Central memory CD4-positive, alpha-beta T cell (primary cell): Measurements from ENCODE around the gene CELF2.
A peak's percentile ranks its signal among the peaks of the same experiment; 100 is the strongest.

Experiments
- DNase-seq: peaks from one replicate; pipeline ENCODE4 v3.0.0; 2022

CELF2 gene

DNA sequence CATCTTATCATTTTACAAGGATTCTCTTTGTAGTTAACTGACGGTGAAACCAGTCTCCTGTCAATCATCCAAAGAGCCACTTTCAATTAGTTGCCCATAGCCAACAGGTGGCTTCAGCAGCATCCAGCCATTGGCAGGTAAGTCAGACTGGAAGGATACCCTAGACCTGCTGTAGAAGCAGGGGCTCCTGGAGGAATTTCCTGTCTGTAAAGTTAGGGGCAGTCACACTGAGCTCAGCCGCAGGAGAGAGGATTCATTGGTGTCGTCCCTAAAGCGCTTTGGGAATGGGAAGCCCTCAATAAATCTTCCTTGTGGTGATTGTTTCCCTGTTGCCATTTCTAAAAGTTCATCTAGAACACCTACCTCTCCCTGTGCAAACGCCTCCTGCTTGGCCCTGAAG lies 140.4 kb downstream of the CELF2 start:
- DNase-seq, result no peak

DNA sequence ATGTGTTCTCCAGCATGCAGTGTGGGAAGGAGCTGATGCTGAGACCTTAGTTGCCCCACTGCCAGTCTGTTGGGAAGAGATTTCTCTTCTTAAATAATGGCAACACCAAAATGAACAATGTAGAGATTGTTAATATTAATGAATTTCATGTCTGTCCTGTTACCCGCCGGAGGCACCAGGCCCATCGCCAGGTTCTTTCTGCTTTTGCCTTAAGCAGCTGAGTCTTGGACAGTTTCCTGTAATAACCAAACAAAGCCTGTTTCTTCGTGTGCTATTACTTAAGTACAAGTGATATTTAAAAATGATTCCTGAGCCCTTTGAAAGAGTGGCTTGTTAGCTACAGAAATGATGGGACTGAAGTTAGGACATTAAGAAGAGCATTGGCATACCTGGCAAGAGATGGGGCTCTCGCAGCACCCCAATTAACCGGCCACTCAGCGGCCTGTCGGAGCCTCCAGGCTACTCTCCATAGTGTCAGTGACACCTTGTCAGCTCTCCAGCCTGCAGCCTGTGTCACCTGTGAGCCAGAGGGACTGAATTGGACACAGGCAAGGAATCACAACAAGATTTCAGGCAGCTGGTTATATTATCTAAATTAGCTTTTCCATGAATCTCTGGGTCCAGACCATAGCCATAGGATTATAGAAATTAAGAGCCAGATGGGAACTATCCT lies 142.0 kb downstream of the CELF2 start:
- DNase-seq, result no peak

DNA sequence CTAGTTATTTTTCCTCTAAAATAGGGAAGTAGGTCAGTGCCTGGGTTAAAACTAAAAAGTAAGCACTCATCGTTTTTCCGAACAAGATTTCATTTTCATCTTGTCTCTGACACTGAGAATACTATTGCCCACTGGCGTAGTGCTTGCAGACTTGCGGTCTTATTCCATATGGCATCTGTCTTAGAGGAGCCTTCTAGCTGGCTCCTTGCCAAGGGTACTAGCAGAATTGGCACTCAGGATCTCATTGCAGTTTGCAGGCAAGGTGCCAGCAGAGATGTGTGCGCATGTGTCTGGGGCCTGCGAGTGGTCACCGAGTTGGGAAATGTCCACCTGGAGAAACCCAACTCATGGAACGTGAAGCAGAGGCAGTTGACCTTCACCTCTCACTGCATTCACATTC lies 143.4 kb downstream of the CELF2 start:
- no peak for DNase-seq

DNA sequence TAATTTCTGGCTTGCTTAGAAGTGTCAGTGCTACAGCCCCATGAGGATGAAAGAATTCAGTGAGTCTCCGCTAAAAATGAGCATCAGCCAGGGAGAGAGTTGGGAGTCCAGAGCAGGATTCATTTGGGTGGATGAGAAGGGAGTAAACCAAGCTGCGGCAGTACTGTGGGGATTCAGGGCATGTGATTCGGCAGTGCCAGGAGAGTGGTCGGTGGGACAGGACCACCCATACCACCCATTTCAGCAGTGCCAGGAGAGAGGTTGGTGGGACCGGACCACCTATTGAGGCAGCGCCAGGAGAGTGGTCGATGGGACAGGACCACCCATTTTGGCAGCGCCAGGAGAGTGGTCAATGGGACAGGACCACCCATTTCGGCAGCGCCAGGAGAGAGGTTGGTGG lies 144.2 kb downstream of the CELF2 start:
- DNase-seq, result no peak

DNA sequence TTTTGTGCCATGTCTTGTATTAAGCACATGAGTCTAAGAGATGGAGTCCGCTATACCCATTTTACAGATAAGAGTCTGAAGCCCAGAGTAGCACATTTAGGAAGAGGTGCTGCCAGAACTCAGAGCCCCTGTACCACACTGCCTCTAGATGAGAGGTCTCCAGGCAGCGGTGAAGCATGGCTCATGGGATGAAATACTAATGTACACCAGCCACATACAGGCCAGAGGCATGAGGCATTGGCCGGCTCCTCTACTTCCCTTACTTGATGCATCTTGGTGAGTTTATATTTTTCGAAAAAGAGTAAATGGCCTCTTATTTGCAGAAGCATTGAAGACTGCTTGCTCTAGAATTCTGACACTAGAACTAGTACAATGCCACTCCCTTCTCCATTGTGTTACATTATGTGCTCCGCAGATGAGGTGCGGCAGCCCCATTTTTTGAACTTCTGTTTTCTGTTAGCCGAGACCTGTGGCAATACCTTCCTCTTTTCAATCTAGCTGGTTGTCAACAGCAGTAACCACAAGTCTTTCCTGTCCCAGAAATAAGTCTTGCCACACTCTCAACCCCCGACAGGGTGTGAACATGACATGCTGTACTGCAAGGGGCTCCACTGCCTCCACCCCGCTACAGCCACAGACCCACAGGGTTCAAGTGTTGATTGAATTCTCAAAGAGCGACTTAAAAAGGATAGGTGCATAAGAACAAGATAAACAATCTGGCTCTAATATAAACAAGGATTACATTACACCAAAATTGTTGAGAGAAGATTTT lies 145.3 kb downstream of the CELF2 start:
- DNase-seq, result peak; percentile 91

DNA sequence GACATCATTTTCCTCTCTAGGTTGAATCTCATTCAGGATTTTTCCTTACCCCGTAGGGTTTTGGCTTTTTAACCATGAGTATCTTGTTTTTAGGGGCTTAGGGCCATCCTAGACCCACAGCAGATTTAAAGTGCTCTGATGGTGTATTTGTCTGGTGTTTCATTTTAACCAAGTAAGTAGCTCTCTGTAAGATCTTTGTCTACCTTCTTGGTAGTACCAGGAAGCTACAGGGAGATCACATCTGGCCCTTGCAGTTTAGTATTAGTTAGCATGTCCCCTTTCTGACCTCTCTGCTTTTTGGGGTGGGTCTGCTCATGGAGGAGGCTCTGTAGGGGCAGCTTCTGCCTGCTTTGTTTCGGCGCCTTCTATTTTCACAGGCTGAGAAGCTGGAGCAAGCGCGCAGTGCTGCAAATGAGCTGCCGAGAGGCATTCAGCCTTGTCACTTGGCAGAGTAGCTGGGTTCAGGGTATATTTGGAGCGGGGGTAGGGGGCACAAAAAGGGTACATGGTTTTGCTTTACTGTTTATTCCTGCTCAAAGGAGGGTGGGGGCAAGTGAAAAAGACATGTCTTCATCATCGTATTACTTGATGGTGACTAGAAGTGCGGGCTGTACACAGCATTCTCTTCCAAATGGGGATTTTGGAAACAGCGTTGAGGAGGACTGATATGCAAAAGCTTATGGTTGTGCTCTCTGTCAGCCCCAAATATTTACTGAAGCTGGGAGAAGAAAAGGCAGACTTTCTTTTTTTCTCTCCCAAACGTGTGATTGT lies 146.3 kb downstream of the CELF2 start:
- no peak for DNase-seq

DNA sequence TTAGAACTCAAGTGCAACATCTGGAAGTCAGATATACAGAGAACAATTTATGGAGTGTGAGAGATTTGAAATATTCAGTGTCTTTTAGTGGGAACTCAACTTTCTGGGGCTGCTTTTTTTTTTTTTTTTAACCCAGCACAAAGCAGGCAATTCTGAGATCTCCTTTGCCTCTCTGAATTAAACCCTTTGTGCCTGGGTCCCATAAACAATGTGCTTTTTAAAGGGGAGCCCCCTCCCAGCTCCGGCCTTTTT lies 146.8 kb downstream of the CELF2 start:
- no peak for DNase-seq

DNA sequence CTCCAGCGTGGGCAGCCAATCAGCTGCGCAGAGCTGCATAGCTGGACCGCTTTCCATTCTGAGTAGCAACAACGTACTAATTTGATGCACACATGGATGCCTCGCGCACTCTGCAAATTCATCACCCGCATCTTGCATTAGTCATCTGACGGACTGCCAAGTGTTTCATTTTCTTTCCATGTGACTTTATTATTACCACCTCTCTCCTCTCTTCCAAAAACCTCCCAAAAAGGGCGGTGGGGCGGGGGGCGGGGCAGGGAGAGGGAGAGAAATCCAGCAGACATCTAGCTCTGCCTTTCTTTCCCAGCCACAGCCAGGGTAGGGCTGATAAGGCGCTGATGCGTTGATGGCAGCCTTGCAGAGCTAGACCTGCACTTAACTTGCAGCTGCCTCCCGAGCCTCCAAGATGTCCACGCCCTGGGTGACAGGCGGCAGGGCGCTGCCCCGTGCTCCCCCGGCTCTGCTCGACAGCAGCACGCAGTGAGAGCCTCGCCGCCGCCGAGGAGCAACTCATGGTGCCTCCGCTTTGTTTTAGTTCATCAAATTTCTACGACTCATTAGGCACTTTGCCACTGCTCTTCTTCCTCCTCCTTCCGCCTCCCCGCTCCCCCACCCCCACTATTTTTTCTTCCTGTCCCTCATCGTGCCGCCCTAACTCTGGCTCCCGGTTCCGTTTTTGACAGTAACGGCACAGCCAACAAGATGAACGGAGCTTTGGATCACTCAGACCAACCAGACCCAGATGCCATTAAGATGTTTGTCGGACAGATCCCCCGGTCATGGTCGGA lies 147.3 kb downstream of the CELF2 start:
- peak; percentile 64 for DNase-seq

DNA sequence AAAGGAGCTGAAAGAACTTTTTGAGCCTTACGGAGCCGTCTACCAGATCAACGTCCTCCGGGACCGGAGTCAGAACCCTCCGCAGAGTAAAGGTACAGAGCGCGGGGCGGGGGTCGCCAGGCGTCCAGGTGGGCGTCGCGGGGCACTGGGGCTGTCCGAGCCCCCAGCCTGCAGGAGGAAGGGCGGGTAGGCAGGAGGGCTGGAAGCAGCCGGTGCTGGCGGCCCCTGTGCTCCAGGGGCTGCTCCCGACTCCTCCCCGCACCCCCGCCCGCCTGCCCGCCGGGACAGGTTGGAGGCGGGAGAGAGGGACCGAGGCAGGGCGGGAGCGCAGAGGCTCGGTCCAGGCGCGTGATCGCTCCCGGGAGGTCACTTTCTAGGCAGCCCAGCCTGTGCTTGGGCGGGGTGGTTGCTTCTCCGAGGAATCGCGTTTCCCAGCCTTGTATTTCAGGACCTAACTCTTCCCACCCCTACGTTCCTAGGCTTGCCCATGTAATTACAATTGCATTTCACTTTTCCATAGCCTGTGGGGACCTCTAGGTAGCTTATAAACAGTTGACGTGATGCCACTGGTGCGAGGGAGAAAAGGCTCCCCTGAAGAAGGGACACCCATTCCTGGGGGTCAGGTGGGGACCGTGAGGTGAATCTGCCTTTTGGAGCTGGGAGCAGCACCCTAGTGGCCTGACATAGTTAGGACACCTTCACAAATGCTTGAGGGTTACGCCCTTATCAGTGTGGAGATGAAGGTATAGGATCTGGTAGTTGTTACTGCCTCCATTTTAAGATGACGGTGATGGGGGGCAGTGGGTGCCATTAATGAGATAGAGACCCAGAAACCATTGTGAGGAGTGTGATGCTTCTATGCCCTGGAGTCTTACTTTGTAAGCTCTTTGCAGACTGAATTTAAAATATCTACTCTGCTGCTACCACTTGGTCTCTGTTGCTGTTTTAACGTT lies 148.2 kb downstream of the CELF2 start:
- DNase-seq, result peak; percentile 86

DNA sequence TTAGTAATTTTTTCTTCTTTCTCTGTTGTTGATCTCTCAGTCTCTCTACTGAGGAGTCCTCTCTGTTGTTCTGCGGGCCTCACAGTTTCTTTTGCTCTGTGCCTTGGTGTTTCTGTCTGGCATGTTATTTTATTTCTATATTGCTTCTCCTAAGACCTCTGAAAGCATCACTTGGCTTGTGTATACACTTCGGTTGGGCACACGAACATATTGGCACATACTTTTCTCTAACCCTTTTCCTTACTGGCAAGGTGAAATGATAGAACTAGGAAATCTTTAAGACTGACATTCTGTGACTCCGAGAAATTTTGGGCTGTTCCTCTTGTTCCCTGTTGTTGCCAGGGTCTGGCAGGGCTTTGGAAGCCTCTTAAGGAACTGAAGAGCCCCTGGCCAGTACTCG lies 148.9 kb downstream of the CELF2 start:
- no peak for DNase-seq

DNA sequence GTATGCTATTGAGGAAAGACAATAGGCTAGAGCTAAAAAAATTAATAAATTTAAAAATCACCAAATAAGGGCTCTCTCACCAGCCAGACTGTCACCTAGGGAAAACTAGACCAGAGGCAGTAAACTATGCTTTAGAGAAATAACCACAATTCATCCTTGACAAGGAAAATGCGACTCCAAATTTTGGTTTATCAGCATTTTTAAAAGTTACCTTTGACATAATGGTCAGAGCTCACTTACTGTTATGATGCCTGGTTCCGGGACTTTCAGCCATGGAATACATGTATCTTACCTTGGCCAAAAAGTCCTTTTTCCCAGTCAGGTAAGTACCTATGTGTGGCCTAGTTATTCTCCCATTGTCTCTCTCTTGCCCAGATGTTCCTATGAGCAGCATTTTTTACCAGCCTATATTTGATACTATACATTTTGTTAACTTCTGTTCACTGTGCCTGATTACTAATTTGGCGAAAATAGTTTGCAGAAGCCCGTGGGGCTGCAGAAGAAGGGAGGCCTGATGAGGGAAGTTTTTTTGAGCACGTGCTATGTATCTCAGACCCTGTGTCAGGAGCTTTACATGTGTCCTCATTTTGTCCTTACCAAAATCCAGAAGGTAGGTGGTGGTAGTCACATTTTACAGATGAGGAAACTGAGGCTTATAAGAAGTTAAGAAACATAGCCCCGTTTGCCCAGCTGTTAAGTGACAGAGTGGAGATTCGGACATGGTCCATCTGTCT lies 149.7 kb downstream of the CELF2 start:
- no peak for DNase-seq

DNA sequence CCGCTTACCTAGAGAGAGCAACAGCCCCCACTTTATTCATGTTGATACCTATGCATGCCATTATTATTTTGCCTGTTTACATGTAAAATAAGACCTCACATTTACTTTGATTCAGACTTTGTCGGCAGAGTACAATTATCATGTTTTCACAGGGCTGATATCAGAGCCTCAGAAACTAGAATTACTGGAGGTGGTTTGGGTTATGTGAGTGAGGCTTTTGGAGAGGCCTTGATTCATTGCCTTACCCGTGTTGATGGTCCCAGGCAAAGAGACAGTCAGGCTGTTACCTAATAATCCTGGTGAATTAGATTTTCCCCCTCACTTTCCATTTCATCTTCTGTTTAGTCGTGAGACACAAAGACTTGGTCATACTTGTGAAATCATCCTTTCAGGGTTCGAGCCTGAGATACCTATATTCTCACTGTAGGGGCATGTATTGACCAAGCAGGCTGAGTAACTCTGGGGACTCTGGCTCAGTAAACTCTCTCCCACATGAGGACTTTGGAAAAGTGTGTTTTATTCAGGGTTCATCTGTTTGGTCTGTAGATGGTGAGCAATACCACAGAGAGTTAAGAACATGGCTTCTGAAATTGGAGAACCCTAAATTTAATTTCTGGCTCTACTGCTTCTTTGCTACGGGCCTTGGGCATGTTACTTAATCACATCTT lies 150.9 kb downstream of the CELF2 start:
- no peak for DNase-seq

DNA sequence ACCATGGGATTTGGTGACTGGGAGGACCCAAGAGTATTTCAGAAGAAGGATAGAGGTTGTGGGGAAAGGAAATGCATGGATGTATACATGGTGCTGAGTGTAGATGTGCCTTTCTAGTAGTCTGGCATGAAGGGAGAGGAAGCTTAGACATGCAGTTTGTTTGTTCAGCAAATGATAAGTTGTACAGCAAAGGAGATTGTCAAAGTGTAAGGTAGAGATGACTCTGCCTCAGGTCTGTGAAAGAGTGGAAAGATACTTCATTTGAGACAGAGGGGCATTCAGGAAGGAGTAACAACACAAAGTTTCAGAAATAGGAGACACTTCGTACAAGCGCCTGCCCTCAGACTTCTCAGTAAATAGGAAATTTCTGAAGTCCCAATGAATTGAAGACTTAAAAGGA lies 152.3 kb downstream of the CELF2 start:
- no peak for DNase-seq

DNA sequence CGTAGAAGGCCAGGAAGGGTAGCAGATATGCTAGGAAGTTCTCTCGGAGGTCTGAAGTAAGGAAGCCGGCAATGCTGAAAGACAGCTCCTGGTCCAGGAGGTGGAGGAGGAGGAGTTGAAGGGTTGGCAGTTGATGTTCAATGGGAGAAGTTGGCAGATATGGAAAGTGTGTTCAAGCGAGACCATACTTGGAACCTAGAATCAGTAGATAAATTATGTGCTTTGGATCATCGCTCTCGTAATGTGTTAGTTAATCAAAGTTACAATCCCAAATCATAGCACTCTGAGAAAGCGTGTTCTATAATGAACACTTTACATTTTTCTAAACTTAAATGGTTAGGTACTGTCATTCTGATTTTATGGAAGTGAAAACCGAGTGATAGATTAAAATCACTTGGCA lies 152.9 kb downstream of the CELF2 start:
- no peak for DNase-seq

DNA sequence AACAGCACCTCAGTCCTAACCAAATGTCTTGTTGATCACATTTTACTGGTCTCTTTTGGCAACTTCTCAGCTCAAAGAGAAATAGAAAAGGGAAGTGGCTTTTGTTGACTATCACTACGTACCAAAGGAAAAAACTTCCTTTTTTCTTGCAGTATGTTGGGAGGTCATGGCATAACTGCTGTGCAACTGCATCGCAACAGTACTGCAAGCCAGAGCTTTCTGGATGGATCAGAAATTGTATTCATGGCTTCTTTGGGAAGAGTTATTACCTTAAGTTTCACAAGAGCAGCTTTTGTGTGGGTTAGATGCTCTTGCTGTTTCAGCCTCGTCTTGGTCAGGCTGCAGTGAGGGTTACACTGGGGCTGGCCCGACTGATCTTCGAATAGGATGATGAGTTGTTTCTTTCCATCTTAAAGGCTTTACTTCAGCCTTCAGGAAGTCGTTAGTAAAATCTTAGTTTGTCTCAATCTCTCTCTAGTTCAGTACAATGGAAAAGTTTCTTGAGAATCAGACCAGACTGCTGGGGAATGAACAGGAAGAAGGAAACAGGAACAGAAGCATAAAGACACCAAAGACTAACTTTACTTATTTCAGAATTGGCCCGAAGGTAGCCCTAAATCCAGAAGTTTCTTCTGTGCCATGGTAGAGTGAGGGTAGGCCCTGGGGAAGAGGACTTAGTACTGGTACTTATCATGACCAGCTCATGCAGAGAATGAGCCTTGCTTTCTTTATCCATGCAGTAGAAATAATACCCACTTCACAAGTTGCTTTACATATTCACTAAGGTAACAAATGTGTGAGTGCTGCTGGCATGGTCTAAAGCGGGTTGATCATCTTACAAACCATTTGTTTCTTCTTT lies 153.6 kb downstream of the CELF2 start:
- no peak for DNase-seq

DNA sequence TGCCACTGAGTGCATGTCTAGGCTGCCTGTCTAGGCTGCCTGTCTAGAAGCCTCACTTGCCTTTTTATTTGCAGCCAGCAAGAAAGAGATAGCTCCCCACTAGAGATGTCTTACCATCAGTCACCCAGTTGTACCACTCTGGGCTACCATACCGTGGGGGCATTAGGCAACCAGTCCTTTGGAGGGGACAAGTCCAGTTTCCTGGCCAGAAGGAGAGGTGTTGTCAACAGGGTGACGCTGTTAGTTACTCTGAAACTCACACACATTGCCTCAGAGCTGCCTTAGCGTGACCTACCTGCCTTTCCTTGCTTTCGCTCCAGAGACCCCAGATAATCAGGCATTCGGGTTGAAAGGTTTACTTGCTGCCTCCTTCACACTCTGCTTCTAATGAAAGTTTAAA lies 155.4 kb downstream of the CELF2 start:
- DNase-seq, result no peak

DNA sequence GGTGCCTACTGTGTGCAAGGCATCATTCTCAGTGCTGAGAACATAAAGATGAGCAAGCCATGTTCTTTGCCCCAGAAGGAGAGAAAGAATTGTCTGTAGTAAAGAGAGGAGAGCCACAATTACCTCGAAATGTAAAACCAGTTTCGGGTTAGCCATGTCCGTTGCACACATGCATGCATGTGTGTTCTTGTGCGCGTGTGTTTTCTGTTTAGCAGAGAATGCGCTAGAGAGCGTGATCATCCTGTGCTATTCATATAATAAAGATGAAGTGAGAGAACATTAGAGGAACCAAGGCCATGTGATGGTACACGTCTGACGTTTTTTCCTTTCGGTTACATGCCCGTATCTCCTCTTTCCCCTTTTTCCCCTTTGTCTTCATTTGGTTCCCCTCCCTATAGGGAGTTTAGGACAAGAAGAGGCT lies 158.2 kb downstream of the CELF2 start:
- peak; percentile 29 for DNase-seq

DNA sequence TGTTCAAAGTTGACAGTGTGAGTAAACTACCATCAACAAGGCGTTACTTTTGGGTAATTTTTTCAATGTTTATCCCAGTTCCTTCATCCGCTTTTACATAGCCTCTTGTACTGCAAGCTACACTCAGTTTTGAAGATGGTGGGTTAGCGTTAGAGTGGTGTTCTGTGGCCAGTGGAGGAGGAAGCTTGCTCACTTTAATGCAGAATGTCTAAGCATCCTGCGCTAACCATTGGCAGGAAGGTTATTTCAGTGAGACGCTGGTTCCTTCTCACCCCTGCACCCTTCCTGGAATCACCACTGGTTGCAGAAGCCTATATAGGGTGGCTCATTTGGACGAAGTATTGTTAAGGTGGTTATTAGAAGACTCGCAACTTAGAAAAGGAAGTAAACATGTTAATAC lies 159.1 kb downstream of the CELF2 start:
- peak; percentile 32 for DNase-seq

DNA sequence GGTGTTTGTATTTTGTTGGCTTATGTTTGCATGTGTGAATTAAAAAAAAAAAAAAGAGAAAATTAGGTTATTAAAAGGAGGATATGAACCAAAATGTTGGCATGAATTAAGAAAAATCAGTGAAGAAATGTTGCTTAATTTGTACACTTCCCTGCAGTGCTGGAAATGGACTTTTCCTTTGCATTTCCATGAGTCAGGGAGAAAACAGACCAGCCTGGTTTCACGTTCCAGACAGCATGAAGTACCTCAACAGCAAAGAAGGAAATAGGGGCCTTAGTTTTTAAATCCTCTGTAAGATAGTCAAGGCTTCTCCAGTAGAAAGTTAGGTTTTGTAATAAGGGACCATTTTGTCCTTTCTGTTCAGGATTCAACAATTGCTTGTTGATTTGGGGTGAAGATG lies 159.7 kb downstream of the CELF2 start:
- DNase-seq, result no peak
